Naive B cell (primary cell): ENCODE data around the gene GABRB1. TPM values are rescaled to one million over a fixed set of nuclear protein-coding genes. Genes with fewer than 3 reads are reported as not detected.

Experiments
- ATAC-seq, 2 donors: fragments of 150-1000 bp; cut with Tn5 transposase; 2 replicates each; pipeline ENCODE4 v1.10.0; 2021; ENCODE audit warnings: low read depth in 2 of 2, mild to moderate bottlenecking in 2 of 2, moderate library complexity in 2 of 2
- DNase-seq: peaks from one replicate; pipeline ENCODE4 v3.0.0; 2022
- H3K27ac Mint-ChIP-seq, 6 donors: one replicate each; pipeline ENCODE4 v1.8.0; 2020 to 2022; ENCODE audit warnings: mild to moderate bottlenecking in 6 of 6, mixed read lengths in 6 of 6, moderate library complexity in 5 of 6, inconsistent platforms in 2 of 6
- H3K27me3 Mint-ChIP-seq, 3 donors: one replicate each; pipeline ENCODE4 v1.8.0; 2021 to 2022; ENCODE audit warnings: mixed read lengths in 3 of 3, mild to moderate bottlenecking in 1 of 3
- H3K36me3 Mint-ChIP-seq, 2 donors: one replicate each; pipeline ENCODE4 v1.8.0; 2020 to 2022; ENCODE audit warnings: mixed read lengths in 2 of 2, inconsistent platforms in 1 of 2, mild to moderate bottlenecking in 1 of 2
- H3K4me1 Mint-ChIP-seq, 3 donors: one replicate each; pipeline ENCODE4 v1.8.0; 2020 to 2022; ENCODE audit warnings: mixed read lengths in 3 of 3, inconsistent platforms in 1 of 3, mild to moderate bottlenecking in 1 of 3, moderate library complexity in 1 of 3
- H3K4me3 Mint-ChIP-seq, 8 donors: one replicate each; pipeline ENCODE4 v1.8.0; 2020 to 2022; ENCODE audit warnings: mild to moderate bottlenecking in 8 of 8, mixed read lengths in 8 of 8, moderate library complexity in 8 of 8, inconsistent platforms in 2 of 8
- H3K9me3 Mint-ChIP-seq, 7 donors: one replicate each; pipeline ENCODE4 v1.8.0; 2020 to 2022; ENCODE audit warnings: mixed read lengths in 7 of 7, mild to moderate bottlenecking in 5 of 7, inconsistent platforms in 2 of 7, moderate library complexity in 1 of 7
- polyA plus RNA-seq, 6 donors: library from polyadenylated mRNA; unstranded; fragments of 300-500 nt; fragmentation: Illumina TruSeq; gene quantifications; one replicate each; pipeline ENCODE4 v1.2.3, GENCODE V29; 2021; ENCODE audit warnings: low read depth in 6 of 6

GABRB1 gene
- polyA plus RNA-seq, 6 donors from 2014 or later, result not detected

DNA sequence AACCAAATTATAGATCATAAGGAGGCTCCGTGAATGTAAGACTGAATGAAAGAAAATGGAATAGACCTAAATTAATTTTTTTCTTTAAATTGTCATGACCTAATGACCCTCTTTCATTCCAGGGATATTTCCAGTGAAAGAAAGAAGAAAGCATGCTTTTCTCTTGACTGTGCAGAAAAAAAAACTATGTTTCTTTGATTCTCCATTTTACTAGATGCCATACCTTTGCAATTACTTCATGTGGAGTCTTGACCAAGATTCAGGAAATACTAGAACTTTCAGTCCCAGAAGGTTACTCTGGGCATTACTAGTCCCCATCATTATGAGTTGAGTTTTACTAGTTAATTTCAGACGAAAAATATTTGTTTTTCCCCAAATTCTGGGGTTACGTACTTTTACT, 438.6 kb downstream of the GABRB1 start:
- peaks cover 0 to 12% (median 9%) of the 10 kb centered on the region in 3 donors for H3K4me1 Mint-ChIP-seq
- no peaks in the 10 kb centered on the region for H3K27me3 Mint-ChIP-seq
- no peaks in the 10 kb centered on the region for H3K9me3 Mint-ChIP-seq
- H3K36me3 Mint-ChIP-seq, result peaks cover 0 to 5% of the 10 kb centered on the region in 2 donors
- no peak overlapping the region for H3K27ac Mint-ChIP-seq
- DNase-seq, result no peak
- no peak for ATAC-seq
- no peak overlapping the region for H3K4me3 Mint-ChIP-seq

DNA sequence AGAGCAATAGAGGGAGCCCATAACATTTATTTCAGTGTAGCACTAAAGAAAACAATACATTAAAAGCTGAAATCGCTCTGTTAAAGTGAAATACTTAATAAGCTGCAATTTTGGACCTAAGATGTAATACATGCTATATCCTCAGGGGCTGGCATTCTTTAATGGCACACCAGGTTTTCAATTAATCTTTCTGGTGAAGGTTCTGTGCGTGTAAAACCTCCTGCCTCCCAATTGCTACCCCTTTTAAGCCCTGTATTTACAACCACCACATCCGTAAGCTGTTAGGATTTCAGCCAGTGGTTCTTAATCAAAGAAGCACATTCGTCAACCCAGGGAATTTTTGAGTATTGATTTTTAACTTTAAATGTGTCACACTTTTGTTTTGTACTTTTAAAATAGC, 439.7 kb downstream of the GABRB1 start:
- H3K27me3 Mint-ChIP-seq, result no peaks in the 10 kb centered on the region
- DNase-seq (no peak), ATAC-seq (no peak)
- no peaks in the 10 kb centered on the region for H3K9me3 Mint-ChIP-seq
- H3K36me3 Mint-ChIP-seq, result peaks cover 0 to 5% of the 10 kb centered on the region in 2 donors
- no peak overlapping the region for H3K4me3 Mint-ChIP-seq
- H3K4me1 Mint-ChIP-seq, result peaks cover 0 to 8% (median 6%) of the 10 kb centered on the region in 3 donors
- no peak overlapping the region for H3K27ac Mint-ChIP-seq

DNA sequence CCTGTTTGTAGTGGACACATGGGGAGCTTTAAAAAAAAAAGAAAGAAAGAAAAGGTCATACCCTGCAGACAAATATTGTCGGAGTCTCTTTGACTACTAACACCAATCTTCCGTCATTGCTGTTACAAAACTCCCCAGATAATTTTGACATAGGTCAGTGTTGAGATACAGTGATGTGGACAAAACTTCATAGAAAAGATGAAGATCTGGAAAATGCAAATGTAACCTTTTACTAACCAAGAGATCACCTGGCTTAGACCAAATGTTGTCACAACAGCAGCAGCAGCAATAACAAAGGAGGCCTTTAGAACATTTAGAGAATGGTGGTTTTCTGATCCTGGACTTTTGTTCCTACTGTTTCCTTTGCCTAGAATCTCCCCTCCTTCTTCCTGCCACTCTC, 440.2 kb downstream of the GABRB1 start:
- peaks cover 0 to 6% (median 3%) of the 10 kb centered on the region in 3 donors for H3K4me1 Mint-ChIP-seq
- H3K9me3 Mint-ChIP-seq, result no peaks in the 10 kb centered on the region
- ATAC-seq, result no peak
- peaks cover 0 to 5% of the 10 kb centered on the region in 2 donors for H3K36me3 Mint-ChIP-seq
- peak overlapping the region in 1 of 6 donors; percentile 3 for H3K27ac Mint-ChIP-seq
- no peak for DNase-seq
- H3K27me3 Mint-ChIP-seq, result no peaks in the 10 kb centered on the region
- H3K4me3 Mint-ChIP-seq, result no peak overlapping the region

DNA sequence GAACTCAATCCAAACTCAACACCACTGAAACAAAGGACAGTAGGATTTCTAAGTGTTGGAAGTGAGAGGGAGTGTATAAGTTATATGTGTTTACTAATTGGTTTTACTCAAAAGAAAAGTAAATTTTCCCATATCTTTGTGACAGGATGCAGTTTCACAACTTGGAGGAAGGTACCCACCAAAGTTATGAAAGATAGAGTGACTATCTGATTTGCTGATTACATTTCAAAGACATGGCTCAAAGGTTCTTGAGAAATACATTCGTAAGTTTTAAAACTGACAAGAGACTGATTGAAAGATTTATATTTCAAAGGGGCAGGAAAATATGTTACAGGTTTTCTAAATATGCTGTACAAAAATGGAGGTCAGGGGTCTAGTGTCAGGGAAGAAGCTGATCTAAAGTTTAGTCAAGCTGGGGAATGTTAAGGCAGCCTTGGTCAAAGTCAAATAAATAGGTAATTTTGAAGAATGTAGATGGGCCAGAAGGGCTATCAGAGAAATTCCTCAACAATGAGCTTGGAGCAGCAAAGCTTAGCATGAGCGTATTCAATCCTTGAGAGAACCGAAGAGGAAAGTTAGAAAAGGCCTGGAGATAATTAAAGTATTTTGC, 441.9 kb downstream of the GABRB1 start:
- Mint-ChIP-seq H3K36me3 (peaks cover 0 to 5% of the 10 kb centered on the region in 2 donors), H3K4me1 (peaks cover 0 to 6% (median 0%) of the 10 kb centered on the region in 3 donors), H3K4me3 (no peak overlapping the region), H3K27me3 (no peaks in the 10 kb centered on the region), H3K27ac (no peak overlapping the region), H3K9me3 (no peaks in the 10 kb centered on the region)
- ATAC-seq (no peak), DNase-seq (no peak)

DNA sequence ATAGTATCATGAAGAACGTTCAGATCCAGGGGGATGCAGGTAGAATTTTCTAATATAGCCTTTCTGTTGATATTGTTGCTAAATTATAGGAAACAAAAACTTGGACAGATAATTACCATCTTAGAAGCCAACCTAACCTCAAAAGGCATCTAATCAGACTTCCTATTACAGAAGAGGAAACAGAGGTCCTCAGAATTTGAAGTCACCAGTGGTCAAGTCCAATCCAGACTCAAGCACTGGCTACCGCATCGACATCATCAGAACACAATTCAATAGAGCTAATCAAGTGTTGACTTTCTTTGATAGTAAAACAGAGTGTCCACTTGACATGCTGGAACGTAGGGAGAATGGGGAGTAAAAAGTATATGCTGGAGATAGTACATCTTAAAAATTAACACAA, 443.4 kb downstream of the GABRB1 start:
- Mint-ChIP-seq H3K4me3 (no peak overlapping the region), H3K9me3 (no peaks in the 10 kb centered on the region), H3K27me3 (no peaks in the 10 kb centered on the region), H3K36me3 (peaks cover 0 to 5% of the 10 kb centered on the region in 2 donors), H3K27ac (no peak overlapping the region), H3K4me1 (peaks cover 0 to 6% (median 0%) of the 10 kb centered on the region in 3 donors)
- ATAC-seq (no peak), DNase-seq (no peak)

DNA sequence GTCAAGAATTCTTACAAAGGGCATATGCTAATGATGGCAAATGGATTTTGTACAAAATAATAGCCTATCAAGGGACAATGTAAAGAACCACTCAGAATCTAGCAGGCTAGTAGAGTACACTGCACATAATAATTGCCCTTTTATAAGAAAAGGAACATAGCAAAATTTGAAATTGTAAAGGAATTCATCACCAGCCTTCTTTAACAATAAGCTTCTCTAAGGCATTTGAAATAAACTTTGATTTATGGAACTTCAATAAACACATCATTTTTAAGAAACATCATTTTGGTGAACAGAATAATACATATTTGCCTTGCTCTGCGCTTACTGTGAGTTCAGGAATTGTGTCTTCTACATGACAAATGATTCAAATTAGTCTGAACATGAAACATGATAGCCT, 444.0 kb downstream of the GABRB1 start:
- H3K4me1 Mint-ChIP-seq, result peaks cover 0 to 6% (median 0%) of the 10 kb centered on the region in 3 donors
- no peak for ATAC-seq
- H3K27ac Mint-ChIP-seq, result peak overlapping the region in 1 of 6 donors; percentile 45
- H3K27me3 Mint-ChIP-seq, result no peaks in the 10 kb centered on the region
- peaks cover 0 to 5% of the 10 kb centered on the region in 2 donors for H3K36me3 Mint-ChIP-seq
- no peaks in the 10 kb centered on the region for H3K9me3 Mint-ChIP-seq
- no peak for DNase-seq
- H3K4me3 Mint-ChIP-seq, result no peak overlapping the region

Other genes starting within 250 kb of the GABRB1 start
- gene COX7B2, start 122.3 kb upstream of the GABRB1 start, polyA plus RNA-seq, result not detected
- gene GABRA4, start 38.0 kb upstream of the GABRB1 start, polyA plus RNA-seq, result not detected